ENCODE measurements around the gene RAX.
A peak's percentile ranks its signal among the peaks of the same experiment; 100 is the strongest.

The RAX gene

GRCh38 chr18:59272891-59273758, at the start of gene RAX:
RAX (minus strand) TSS chr18:59273454; CDS start chr18:59273206, 248 bp downstream.
- H3K27ac ChIP-seq, result no peak within 1 kb of the TSS
- TF ChIP-seq ZFX (IDR thresholded peaks at IDR 0.05; ENCODE audit: borderline replicate concordance), result no peak
- TF ChIP-seq CTCF (IDR thresholded peaks at IDR 0.05), result peak; percentile 21

- TF ChIP-seq CTCF (IDR thresholded peaks at IDR 0.05) (no peak), ZFX (IDR thresholded peaks at IDR 0.05; ENCODE audit: borderline replicate concordance) (no peak)
- no peak within 1 kb of the TSS for H3K27ac ChIP-seq
These were observed 45.3 kb upstream of the RAX start, which contains the start of gene CPLX4 for GRCh38 chr18:59318460-59319050. CPLX4 (minus strand) TSS chr18:59318649; CDS start chr18:59318462, 187 bp downstream.

- no peak overlapping the region for H3K27ac ChIP-seq
- TF ChIP-seq CTCF (IDR thresholded peaks at IDR 0.05) (no peak), ZFX (IDR thresholded peaks at IDR 0.05; ENCODE audit: borderline replicate concordance) (no peak)
These were observed 38.4 kb upstream of the RAX start for GRCh38 chr18:59311631-59312030.

- TF ChIP-seq ZFX (IDR thresholded peaks at IDR 0.05; ENCODE audit: borderline replicate concordance) (no peak), CTCF (IDR thresholded peaks at IDR 0.05) (no peak)
- no peak overlapping the region for H3K27ac ChIP-seq
These were observed 35.6 kb upstream of the RAX start for GRCh38 chr18:59308938-59309260.

- no peak overlapping the region for H3K27ac ChIP-seq
- peak; percentile 96 for TF ChIP-seq CTCF (IDR thresholded peaks at IDR 0.05)
- no peak for TF ChIP-seq ZFX (IDR thresholded peaks at IDR 0.05; ENCODE audit: borderline replicate concordance)
These were observed 35.1 kb upstream of the RAX start for GRCh38 chr18:59308248-59308937.

GRCh38 chr18:59306640-59307039, 33.4 kb upstream of the RAX start:
- no peak overlapping the region for H3K27ac ChIP-seq
- TF ChIP-seq ZFX (IDR thresholded peaks at IDR 0.05; ENCODE audit: borderline replicate concordance) (no peak), CTCF (IDR thresholded peaks at IDR 0.05) (no peak)
